Tibial artery (tissue), 4 donors: ENCODE results near the gene PGAP3.

Source experiments
- DNase-seq, 2 donors: peaks; one replicate each; pipeline ENCODE4 v3.0.0-alpha.2; 2019
- H3K27ac ChIP-seq, 2 donors: fragments of 200-600 bp; sonication (generic) in 1 of 2; 1 replicate in 1 of 2; 2 replicates in 1 of 2; pipeline ENCODE4 v1.5.1; 2018 to 2019; ENCODE audit warnings: mild to moderate bottlenecking in 1 of 2
- H3K27me3 ChIP-seq, 2 donors: fragments of 200-600 bp; sonication (generic) in 1 of 2; one replicate each; pipeline versions ENCODE4 v1.5.1 to v1.6.0; 2016 to 2019
- H3K36me3 ChIP-seq, 3 donors: fragments of 200-600 bp; sonication (generic) in 2 of 3; one replicate each; pipeline ENCODE4 v1.5.1; 2016 to 2019; ENCODE audit warnings: mild to moderate bottlenecking in 2 of 3
- H3K4me1 ChIP-seq, 4 donors: fragments of 200-600 bp; sonication (generic) in 2 of 4; 1 replicate in 3 of 4; 2 replicates in 1 of 4; pipeline ENCODE4 v1.5.1; 2016 to 2019
- H3K4me3 ChIP-seq, 2 donors: fragments of 200-600 bp; sonication (generic) in 1 of 2; 1 replicate in 1 of 2; 2 replicates in 1 of 2; pipeline ENCODE4 v1.5.1; 2018 to 2019; ENCODE audit warnings: mild to moderate bottlenecking in 2 of 2
- H3K9me3 ChIP-seq, 3 donors: fragments of 200-600 bp; sonication (generic) in 1 of 3; one replicate each; pipeline ENCODE4 v1.5.1; 2016 to 2019
- CTCF ChIP-seq, 2 experiments: fragments of 200-600 bp in 1 of 2; fragments of 450-650 bp in 1 of 2; IDR thresholded peaks; one replicate each; pipeline ENCODE4 v1.5.1; 2017 to 2019; ENCODE audit warnings: antibody characterized with exemption in 2 of 2, mild to moderate bottlenecking in 1 of 2, moderate library complexity in 1 of 2
- intact Hi-C: fragments of 100-400 bp; cut with DNase I; formaldehyde crosslinking; loops from one replicate; pipeline ENCODE4 v1.15.0; 2023; ENCODE audit warnings: low total_unique reads

PGAP3 gene

GRCh38 chr17:39671651-39672521 is 16.0 kb downstream of the PGAP3 start:
- Histone ChIP-seq H3K4me3 (no peak overlapping the region), H3K36me3 (no peaks in the 10 kb centered on the region), H3K27ac (peak overlapping the region; percentile 39 to 51), H3K4me1 (peaks cover 14 to 68% (median 59%) of the 10 kb centered on the region in 4 donors), H3K9me3 (no peaks in the 10 kb centered on the region), H3K27me3 (no peaks in the 10 kb centered on the region)
- intact Hi-C loops = loop anchor here (5.0 kb wide), 1 partner anchor 35 kb away; the partner anchor contains the start of gene STARD3
- peak; percentile 64 to 66 for TF ChIP-seq CTCF (IDR thresholded peaks at IDR 0.05)
- DNase-seq = peak in 1 of 2 donors; percentile 71

- Histone ChIP-seq H3K4me3 (no peak overlapping the region), H3K4me1 (peaks cover 8 to 68% (median 59%) of the 10 kb centered on the region in 4 donors), H3K36me3 (no peaks in the 10 kb centered on the region), H3K9me3 (no peaks in the 10 kb centered on the region), H3K27ac (peak overlapping the region in 1 of 2 donors; percentile 18), H3K27me3 (no peaks in the 10 kb centered on the region)
- no peak for TF ChIP-seq CTCF (IDR thresholded peaks at IDR 0.05)
- DNase-seq = no peak
- intact Hi-C loops = loop anchor here (5.0 kb wide), 1 partner anchor 33 kb away; the partner anchor contains the start of gene STARD3
Measured at GRCh38 chr17:39670746-39671145, 17.1 kb downstream of the PGAP3 start.

- H3K27ac ChIP-seq = no peak overlapping the region
- no peak for TF ChIP-seq CTCF (IDR thresholded peaks at IDR 0.05)
- H3K4me1 ChIP-seq = peaks cover 7 to 68% (median 59%) of the 10 kb centered on the region in 4 donors
- H3K36me3 ChIP-seq = no peaks in the 10 kb centered on the region
- DNase-seq = no peak
- no peaks in the 10 kb centered on the region for H3K27me3 ChIP-seq
- H3K9me3 ChIP-seq = no peaks in the 10 kb centered on the region
- intact Hi-C loops = loop anchor here (5.0 kb wide), 1 partner anchor 33 kb away; the partner anchor contains the start of gene STARD3
- H3K4me3 ChIP-seq = no peak overlapping the region
Measured at GRCh38 chr17:39669897-39670735, 17.7 kb downstream of the PGAP3 start.

- Histone ChIP-seq H3K27ac (peak within 1 kb of the TSS; percentile 68 to 81), H3K36me3 (no peaks in the 10 kb centered on the region), H3K4me1 (peaks cover 7 to 75% (median 66%) of the 10 kb centered on the region in 4 donors), H3K9me3 (no peaks in the 10 kb centered on the region), H3K27me3 (no peaks in the 10 kb centered on the region), H3K4me3 (peak within 1 kb of the TSS; percentile 42 to 56)
- intact Hi-C loops = no loop called here
- DNase-seq = peak; percentile 67 to 80
- TF ChIP-seq CTCF (IDR thresholded peaks at IDR 0.05) = peak; percentile 63 to 68
Measured at GRCh38 chr17:39667945-39668924, 19.6 kb downstream of the PGAP3 start, which contains the start of gene PNMT. TSS of gene PNMT (plus strand) at chr17:39668453. CDS start at chr17:39668476, 23 bp downstream.
